H9 (cell line): ENCODE measurements around the gene LRP1B. TPM values are rescaled to one million over a fixed set of nuclear protein-coding genes. Genes with fewer than 3 reads are reported as not detected.

Source experiments
- DNase-seq: peaks from one replicate; pipeline ENCODE4 v3.0.0-alpha.2; 2017
- H2AFZ ChIP-seq: one replicate; pipeline ENCODE4 v1.6.1; 2013; ENCODE audit warnings: mild to moderate bottlenecking, low read length, control low read depth, moderate library complexity
- H2AK5ac ChIP-seq: 2 replicates; pipeline ENCODE4 v1.6.1; 2013; ENCODE audit warnings: low read length, control low read depth, mixed read lengths; ENCODE audit not compliant: insufficient read length
- H2BK120ac ChIP-seq: one replicate; pipeline ENCODE4 v1.6.1; 2013; ENCODE audit warnings: low read depth, mild to moderate bottlenecking, low read length, control low read depth, inconsistent platforms; ENCODE audit not compliant: poor library complexity, severe bottlenecking
- H2BK12ac ChIP-seq: 2 replicates; pipeline ENCODE4 v1.6.1; 2013; ENCODE audit warnings: low read length, control low read depth, mixed read lengths, low read depth; ENCODE audit not compliant: insufficient read length
- H2BK15ac ChIP-seq: 2 replicates; pipeline ENCODE4 v1.6.1; 2013; ENCODE audit warnings: low read depth, low read length, control low read depth
- H2BK20ac ChIP-seq: one replicate; pipeline ENCODE4 v1.6.1; 2013; ENCODE audit warnings: low read depth, mild to moderate bottlenecking, low read length, control low read depth, inconsistent platforms; ENCODE audit not compliant: poor library complexity, severe bottlenecking
- H2BK5ac ChIP-seq: 2 replicates; pipeline ENCODE4 v1.6.1; 2013; ENCODE audit warnings: low read length, control low read depth, mixed read lengths; ENCODE audit not compliant: insufficient read length
- H3K14ac ChIP-seq: 2 replicates; pipeline ENCODE4 v1.6.1; 2013; ENCODE audit warnings: low read length, control low read depth; ENCODE audit not compliant: insufficient read depth
- H3K18ac ChIP-seq: 2 replicates; pipeline ENCODE4 v1.6.1; 2013; ENCODE audit warnings: low read depth, mild to moderate bottlenecking, mixed read lengths, low read length, control low read depth; ENCODE audit not compliant: insufficient read length
- H3K23ac ChIP-seq: 2 replicates; pipeline ENCODE4 v1.6.1; 2013; ENCODE audit warnings: low read length, control low read depth, mixed read lengths, low read depth; ENCODE audit not compliant: insufficient read length
- H3K23me2 ChIP-seq: 2 replicates; pipeline ENCODE4 v1.6.1; 2013; ENCODE audit warnings: low read depth, mild to moderate bottlenecking, mixed read lengths, low read length, control low read depth; ENCODE audit not compliant: insufficient read length, poor library complexity, severe bottlenecking
- H3K27ac ChIP-seq: 2 replicates; pipeline ENCODE4 v1.5.1; 2013; ENCODE audit warnings: low read length, control low read depth, mixed read lengths, low read depth; ENCODE audit not compliant: insufficient read length
- H3K27me3 ChIP-seq: 2 replicates; pipeline ENCODE4 v1.6.1; 2013; ENCODE audit warnings: low read length, control low read depth, inconsistent platforms; ENCODE audit not compliant: insufficient read depth
- H3K4ac ChIP-seq: 2 replicates; pipeline ENCODE4 v1.6.1; 2013; ENCODE audit warnings: low read depth, mild to moderate bottlenecking, control low read depth, inconsistent platforms, low read length, moderate library complexity
- H3K4me1 ChIP-seq: 2 replicates; pipeline ENCODE4 v1.6.1; 2013; ENCODE audit warnings: low read length, control low read depth, inconsistent platforms; ENCODE audit not compliant: insufficient read depth
- H3K4me2 ChIP-seq: 2 replicates; pipeline ENCODE4 v1.6.1; 2013; ENCODE audit warnings: low read length, control low read depth, mixed read lengths; ENCODE audit not compliant: insufficient read length, insufficient read depth
- H3K56ac ChIP-seq: 2 replicates; pipeline ENCODE4 v1.6.1; 2013; ENCODE audit warnings: low read depth, mild to moderate bottlenecking, mixed read lengths, low read length, control low read depth; ENCODE audit not compliant: insufficient read length
- H3K79me1 ChIP-seq: 2 replicates; pipeline ENCODE4 v1.6.1; 2013; ENCODE audit warnings: low read depth, mild to moderate bottlenecking, moderate library complexity, low read length, control low read depth, inconsistent platforms; ENCODE audit not compliant: insufficient read depth, poor library complexity, severe bottlenecking
- H3K79me2 ChIP-seq: 2 replicates; pipeline ENCODE4 v1.6.1; 2013; ENCODE audit warnings: low read length, control low read depth, inconsistent platforms; ENCODE audit not compliant: insufficient read depth
- H3K9ac ChIP-seq: 2 replicates; pipeline ENCODE4 v1.6.1; 2013; ENCODE audit warnings: low read length, control low read depth, mixed read lengths; ENCODE audit not compliant: insufficient read length; ENCODE audit errors: extremely low read depth
- H3K9me3 ChIP-seq: one replicate; pipeline ENCODE4 v1.6.1; 2013; ENCODE audit warnings: low read depth, low read length, inconsistent platforms; ENCODE audit not compliant: control insufficient read depth
- H3T11ph ChIP-seq: one replicate; pipeline ENCODE4 v1.6.1; 2013; ENCODE audit warnings: mild to moderate bottlenecking, low read length, control low read depth, inconsistent platforms
- H4K20me1 ChIP-seq: one replicate; pipeline ENCODE4 v1.6.1; 2013; ENCODE audit not compliant: control insufficient read depth, insufficient read length, insufficient read depth
- H4K5ac ChIP-seq: 2 replicates; pipeline ENCODE4 v1.6.1; 2013; ENCODE audit warnings: low read depth, mild to moderate bottlenecking, mixed read lengths, low read length, control low read depth; ENCODE audit not compliant: insufficient read length
- H4K8ac ChIP-seq: replicated peaks from 2 replicates; pipeline ENCODE4 v1.6.1; 2013; ENCODE audit warnings: low read length, control low read depth, mixed read lengths, low read depth; ENCODE audit not compliant: insufficient read length
- H4K91ac ChIP-seq: 2 replicates; pipeline ENCODE4 v1.6.1; 2013; ENCODE audit warnings: low read depth, mild to moderate bottlenecking, moderate library complexity, mixed read lengths, low read length, control low read depth; ENCODE audit not compliant: insufficient read length
- H3K27ac Mint-ChIP-seq, 3 experiments: 2 replicates in 2 of 3; 3 replicates in 1 of 3; pipeline ENCODE4 v1.8.0; 2020 to 2021; ENCODE audit warnings: mixed read lengths in 3 of 3, mild to moderate bottlenecking in 1 of 3, moderate library complexity in 1 of 3
- H3K27me3 Mint-ChIP-seq: 2 replicates; pipeline ENCODE4 v1.8.0; 2021; ENCODE audit warnings: low read depth, mild to moderate bottlenecking, moderate library complexity, mixed read lengths
- H3K36me3 Mint-ChIP-seq, 3 experiments: 2 replicates in 2 of 3; 3 replicates in 1 of 3; pipeline ENCODE4 v1.8.0; 2020 to 2021; ENCODE audit warnings: low read depth in 3 of 3, mixed read lengths in 3 of 3; ENCODE audit not compliant: insufficient read depth in 1 of 3
- H3K4me1 Mint-ChIP-seq, 2 experiments: 2 replicates each; pipeline ENCODE4 v1.8.0; 2020; ENCODE audit warnings: mixed read lengths in 2 of 2
- H3K4me3 Mint-ChIP-seq, 2 experiments: 2 replicates in 1 of 2; 3 replicates in 1 of 2; pipeline ENCODE4 v1.8.0; 2020 to 2021; ENCODE audit warnings: mild to moderate bottlenecking in 2 of 2, mixed read lengths in 2 of 2, moderate library complexity in 1 of 2
- H3K9me3 Mint-ChIP-seq, 2 experiments: 2 replicates in 1 of 2; 3 replicates in 1 of 2; pipeline ENCODE4 v1.8.0; 2020; ENCODE audit warnings: mild to moderate bottlenecking in 2 of 2, mixed read lengths in 2 of 2, moderate library complexity in 1 of 2
- CTCF ChIP-seq: fragments of 200-600 bp; sonication (generic); conservative IDR thresholded peaks from 3 replicates; pipeline ENCODE4 v1.8.0; 2021; ENCODE audit warnings: antibody characterized with exemption, mild to moderate bottlenecking
- WGBS: extraction: QIAGEN DNeasy Blood & Tissue Kit; methylation state at CpG from one replicate; pipeline ENCODE4 v1.1.7; 2013; ENCODE audit warnings: missing lambda C conversion rate, low lambda C conversion rate, mixed read lengths; ENCODE audit not compliant: insufficient read length; ENCODE audit errors: extremely low coverage; 5-methylcytosine and 5-hydroxymethylcytosine counted together
- total RNA-seq: library from RNA; stranded (reverse); gene quantifications from 2 replicates; pipeline ENCODE4 v1.2.1, GENCODE V29; 2021

Gene LRP1B
- total RNA-seq, 1 experiment from 2014 or later, result not detected

GRCh38 chr2:140744379-140744778 lies 1386.4 kb downstream of the LRP1B start:
- H3K9me3 Mint-ChIP-seq, result no peaks in the 10 kb centered on the region
- no peak overlapping the region for H3K23ac ChIP-seq
- H3K9me3 ChIP-seq, result no peaks in the 10 kb centered on the region
- no peak overlapping the region for H2BK12ac ChIP-seq
- no peak overlapping the region for H3K27ac ChIP-seq
- H3K4me1 Mint-ChIP-seq, result no peaks in the 10 kb centered on the region
- no peaks in the 10 kb centered on the region; a peak in 1 of 7 replicates for H3K36me3 Mint-ChIP-seq
- no peak overlapping the region for H2BK5ac ChIP-seq
- TF ChIP-seq CTCF, result no peak
- DNase-seq, result no peak
- H3K4ac ChIP-seq, result no peak overlapping the region
- no peak overlapping the region for H4K5ac ChIP-seq
- WGBS, result no CpG with 5 or more reads among the region's 3 CpGs
- no peaks in the 10 kb centered on the region for H4K20me1 ChIP-seq
- no peaks in the 10 kb centered on the region for H3K79me2 ChIP-seq
- no peak overlapping the region for H3K56ac ChIP-seq
- no peak overlapping the region for H4K91ac ChIP-seq
- no peak overlapping the region for H3K27ac Mint-ChIP-seq
- H3K27me3 Mint-ChIP-seq, result no peaks in the 10 kb centered on the region
- H2BK20ac ChIP-seq, result no peak overlapping the region
- H3K23me2 ChIP-seq, result no peaks in the 10 kb centered on the region
- no peaks in the 10 kb centered on the region; the same call in 1 of the 2 replicates for H3K27me3 ChIP-seq
- no peak overlapping the region for H3K4me2 ChIP-seq
- no peak overlapping the region for H4K8ac ChIP-seq
- no peak overlapping the region for H2AK5ac ChIP-seq
- H3K18ac ChIP-seq, result no peak overlapping the region
- H2BK15ac ChIP-seq, result no peak overlapping the region
- H3K14ac ChIP-seq, result no peak overlapping the region
- no peak overlapping the region for H2BK120ac ChIP-seq
- H3K4me3 Mint-ChIP-seq, result no peak overlapping the region
- H2AFZ ChIP-seq, result no peak overlapping the region
- H3K4me1 ChIP-seq, result no peaks in the 10 kb centered on the region
- no peaks in the 10 kb centered on the region for H3K79me1 ChIP-seq
- H3T11ph ChIP-seq, result no peak overlapping the region
- no peak overlapping the region for H3K9ac ChIP-seq
